ENCODE results near the gene SNX10.
A peak's percentile ranks its signal among the peaks of the same experiment; 100 is the strongest.

Gene SNX10

DNA sequence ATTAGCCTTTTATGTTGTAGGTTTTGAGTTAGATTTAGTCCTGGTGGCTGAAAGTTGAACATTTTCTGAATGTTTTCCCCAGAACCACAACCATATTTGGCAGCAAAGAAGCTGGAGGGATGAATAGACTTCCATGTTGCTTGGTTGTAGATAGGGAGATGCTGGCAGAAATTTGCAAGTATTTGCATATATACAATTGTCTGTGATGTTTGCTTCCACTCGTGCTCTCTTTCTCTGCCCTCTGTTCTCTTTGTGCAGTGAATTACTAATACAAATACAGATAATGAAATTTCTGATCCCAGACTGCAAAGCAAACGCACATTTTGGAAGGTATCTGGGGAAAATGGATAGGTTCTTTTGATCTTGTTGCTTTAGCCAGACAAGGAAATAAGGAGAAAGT lies 96.1 kb downstream of the SNX10 start:
- in situ Hi-C loops (cut with HindIII; ENCODE audit: low sequenced_read_pairs), result loop anchor here (5.0 to 25.0 kb wide), 2 partner anchors 500 to 775 kb away; no protein-coding TSS in a partner anchor
- no peak for TF ChIP-seq CTCF (IDR thresholded peaks at IDR 0.05; ENCODE audit: low read depth, low read length, missing control alignments)
- no peak for DNase-seq (ENCODE audit: low read depth)
- H3K4me3 ChIP-seq (ENCODE audit: low read depth, low read length), result no peak overlapping the region

DNA sequence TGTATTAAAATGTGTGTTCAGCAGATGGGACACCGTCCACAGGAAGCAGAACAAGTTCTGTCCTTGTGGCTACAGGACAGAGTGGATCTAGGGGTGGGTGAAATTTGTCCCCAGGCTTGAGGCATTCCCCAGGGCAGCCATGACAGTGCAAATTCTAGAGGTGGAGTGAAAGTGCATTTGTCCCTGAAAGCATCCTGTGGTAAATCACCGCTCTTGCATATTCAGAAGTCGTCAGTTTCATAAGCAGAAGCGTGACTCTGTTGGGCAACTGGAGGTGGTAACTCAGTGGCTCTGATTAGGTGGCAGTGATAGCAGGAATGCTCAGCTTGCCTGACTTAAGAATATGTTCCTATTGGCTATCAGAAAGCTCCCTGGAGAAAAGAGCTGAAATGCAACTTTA lies 96.6 kb downstream of the SNX10 start:
- DNase-seq (ENCODE audit: low read depth), result no peak
- no peak overlapping the region for H3K4me3 ChIP-seq (ENCODE audit: low read depth, low read length)
- in situ Hi-C loops (cut with HindIII; ENCODE audit: low sequenced_read_pairs), result loop anchor here (5.0 to 25.0 kb wide), 2 partner anchors 501 to 774 kb away; no protein-coding TSS in a partner anchor
- TF ChIP-seq CTCF (IDR thresholded peaks at IDR 0.05; ENCODE audit: low read depth, low read length, missing control alignments), result no peak

DNA sequence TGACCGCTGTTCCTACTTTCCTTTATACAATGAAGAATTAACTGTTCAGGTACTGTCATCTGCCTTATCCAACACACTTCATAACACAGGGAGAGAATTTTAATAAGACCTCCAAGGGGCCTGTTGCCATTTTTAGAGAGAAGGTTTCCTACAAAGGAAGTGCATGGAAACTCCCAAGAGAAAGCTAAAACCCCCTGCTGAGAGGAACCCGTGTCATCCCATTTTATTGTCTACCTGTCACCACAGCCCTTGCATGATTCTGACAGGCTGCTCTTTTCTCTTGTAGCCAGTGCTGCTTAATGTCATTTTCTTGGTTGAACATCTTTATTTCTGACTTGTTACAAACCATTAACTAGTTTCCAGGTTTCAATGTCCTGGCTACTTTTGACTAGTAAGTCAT lies 98.4 kb downstream of the SNX10 start:
- TF ChIP-seq CTCF (IDR thresholded peaks at IDR 0.05; ENCODE audit: low read depth, low read length, missing control alignments), result no peak
- in situ Hi-C loops (cut with HindIII; ENCODE audit: low sequenced_read_pairs), result loop anchor here (25.0 kb wide), 1 partner anchor 503 kb away; no protein-coding TSS in a partner anchor
- no peak overlapping the region for H3K4me3 ChIP-seq (ENCODE audit: low read depth, low read length)
- no peak for DNase-seq (ENCODE audit: low read depth)

DNA sequence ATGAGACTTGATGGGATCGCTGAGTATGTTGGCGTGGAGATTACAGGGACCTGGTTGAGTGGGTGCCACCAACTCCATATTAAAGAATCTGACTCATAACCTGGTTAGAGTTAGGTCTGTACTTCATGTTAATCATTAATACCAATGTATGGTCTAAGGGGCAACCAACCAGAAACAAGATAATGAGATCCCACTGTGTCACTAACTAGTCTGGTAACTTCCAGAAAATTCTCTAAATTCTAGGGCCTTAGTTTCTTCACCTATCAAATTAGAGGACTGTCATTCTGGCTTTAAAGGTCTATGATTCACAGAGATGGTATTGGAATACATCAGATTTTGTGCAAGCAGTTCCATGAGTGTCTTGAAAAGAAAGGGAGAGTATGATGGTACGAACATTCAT lies 102.2 kb downstream of the SNX10 start:
- in situ Hi-C loops (cut with HindIII; ENCODE audit: low sequenced_read_pairs), result loop anchor here (25.0 kb wide), 1 partner anchor 507 kb away; no protein-coding TSS in a partner anchor
- no peak for DNase-seq (ENCODE audit: low read depth)
- no peak for TF ChIP-seq CTCF (IDR thresholded peaks at IDR 0.05; ENCODE audit: low read depth, low read length, missing control alignments)

GRCh38 chr7:26397332-26397731 lies 105.7 kb downstream of the SNX10 start:
- DNase-seq (ENCODE audit: low read depth), result no peak
- in situ Hi-C loops (cut with HindIII; ENCODE audit: low sequenced_read_pairs), result loop anchor here (25.0 kb wide), 1 partner anchor 510 kb away; no protein-coding TSS in a partner anchor
- no peak for TF ChIP-seq CTCF (IDR thresholded peaks at IDR 0.05; ENCODE audit: low read depth, low read length, missing control alignments)
- no peak overlapping the region for H3K4me3 ChIP-seq (ENCODE audit: low read depth, low read length)

More for the DNA sequence above, 102.2 kb downstream of the SNX10 start:
- no peak overlapping the region for H3K4me3 ChIP-seq (ENCODE audit: low read depth, low read length)

DNA sequence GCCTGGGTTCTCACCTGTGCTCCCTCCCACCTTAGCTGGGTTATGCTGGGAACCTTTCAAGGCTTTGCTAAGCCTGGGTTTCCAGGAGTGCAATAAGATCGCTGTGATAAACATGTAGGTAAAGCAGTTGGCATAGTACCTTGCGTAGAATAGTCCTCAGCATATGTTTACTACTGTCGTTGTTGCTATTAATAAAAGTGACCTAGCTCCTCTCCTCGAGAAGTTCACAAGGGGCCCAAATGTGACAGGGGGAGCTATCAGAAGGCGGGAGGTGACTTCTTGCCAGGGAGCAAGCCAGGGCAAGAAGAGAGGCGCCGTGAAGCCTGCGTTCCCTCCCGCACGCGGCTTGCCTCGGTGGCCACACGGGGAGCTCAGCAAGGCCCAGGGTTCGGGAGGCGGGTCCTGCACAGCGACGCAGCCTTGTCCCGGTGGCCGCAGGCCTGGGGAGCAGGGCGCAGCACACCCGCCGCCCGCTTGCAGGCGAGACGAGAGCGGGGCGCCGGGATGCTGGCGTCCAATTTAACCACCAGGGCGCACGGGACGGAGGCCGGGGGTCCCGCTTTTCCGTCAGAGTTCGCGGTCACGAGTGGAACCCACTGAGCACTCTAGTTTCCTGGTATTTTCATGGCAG lies 106.2 kb downstream of the SNX10 start:
- in situ Hi-C loops (cut with HindIII; ENCODE audit: low sequenced_read_pairs), result loop anchor here (25.0 kb wide), 1 partner anchor 511 kb away; no protein-coding TSS in a partner anchor
- no peak for DNase-seq (ENCODE audit: low read depth)
- H3K4me3 ChIP-seq (ENCODE audit: low read depth, low read length), result peak overlapping the region; percentile 51
- TF ChIP-seq CTCF (IDR thresholded peaks at IDR 0.05; ENCODE audit: low read depth, low read length, missing control alignments), result no peak
